ENCODE data around the gene ADAMTS3. TPM values are rescaled to one million over a fixed set of nuclear protein-coding genes. Genes with fewer than 3 reads are reported as not detected.

The ADAMTS3 gene
- total and polyA plus RNA-seq, 12 donors, result 1.0 to 13.1 (median 2.2) TPM

- 86 to 88% (median 87%) methylated on average over 3 of the region's 3 CpGs for WGBS, 4 donors
- TF ChIP-seq CTCF (IDR thresholded peaks at IDR 0.05), result no peak
- no peak for TF ChIP-seq POLR2A (IDR thresholded peaks at IDR 0.05)
- H3K36me3 ChIP-seq (replicated peaks in 1 of 2), result no peaks in the 10 kb centered on the region
Observed at GRCh38 chr4:72602396-72603376, 33.7 kb upstream of the ADAMTS3 start.

GRCh38 chr4:72591547-72592454, 22.8 kb upstream of the ADAMTS3 start:
- no peaks in the 10 kb centered on the region for H3K27me3 ChIP-seq
- H3K4me1 ChIP-seq (replicated peaks in 1 of 2), result no peaks in the 10 kb centered on the region
- no peak overlapping the region for H3K4me3 ChIP-seq
- no peak for DNase-seq
- no peak overlapping the region for H3K27ac ChIP-seq
- no peaks in the 10 kb centered on the region for H3K36me3 ChIP-seq (replicated peaks in 1 of 2)
- TF ChIP-seq POLR2A (IDR thresholded peaks at IDR 0.05), result no peak
- no peak for TF ChIP-seq CTCF (IDR thresholded peaks at IDR 0.05)
- intact Hi-C loops (cut with DNase I), result no loop called here
- no peaks in the 10 kb centered on the region for H3K9me3 ChIP-seq (replicated peaks in 1 of 3)
- 65 to 69% (median 66%) methylated on average over 11 of the region's 11 CpGs for WGBS, 4 donors

More at GRCh38 chr4:72602396-72603376, 33.7 kb upstream of the ADAMTS3 start:
- no peaks in the 10 kb centered on the region for H3K27me3 ChIP-seq
- H3K27ac ChIP-seq, result no peak overlapping the region
- H3K4me3 ChIP-seq, result no peak overlapping the region
- H3K4me1 ChIP-seq (replicated peaks in 1 of 2), result no peaks in the 10 kb centered on the region
- intact Hi-C loops (cut with DNase I), result no loop called here
- no peak for DNase-seq
- no peaks in the 10 kb centered on the region for H3K9me3 ChIP-seq (replicated peaks in 1 of 3)

- Histone ChIP-seq H3K27ac (no peak overlapping the region), H3K4me3 (no peak overlapping the region), H3K4me1 (replicated peaks in 1 of 2) (no peaks in the 10 kb centered on the region), H3K36me3 (replicated peaks in 1 of 2) (no peaks in the 10 kb centered on the region), H3K27me3 (no peaks in the 10 kb centered on the region), H3K9me3 (replicated peaks in 1 of 3) (no peaks in the 10 kb centered on the region)
- intact Hi-C loops (cut with DNase I), result no loop called here
- DNase-seq, result no peak
- TF ChIP-seq POLR2A (IDR thresholded peaks at IDR 0.05), result no peak
- no peak for TF ChIP-seq CTCF (IDR thresholded peaks at IDR 0.05)
- 70 to 77% (median 73%) methylated on average over 2 of the region's 2 CpGs for WGBS, 4 donors
Observed at GRCh38 chr4:72587334-72587733, 18.3 kb upstream of the ADAMTS3 start.

GRCh38 chr4:72582853-72583252, 13.8 kb upstream of the ADAMTS3 start:
- Histone ChIP-seq H3K4me3 (no peak overlapping the region), H3K27me3 (no peaks in the 10 kb centered on the region), H3K36me3 (replicated peaks in 1 of 2) (no peaks in the 10 kb centered on the region), H3K9me3 (replicated peaks in 1 of 3) (no peaks in the 10 kb centered on the region), H3K27ac (no peak overlapping the region), H3K4me1 (replicated peaks in 1 of 2) (no peaks in the 10 kb centered on the region)
- WGBS, 4 donors, result 0 to 1% (median 0%) methylated on average over 1 to 2 of the region's 2 CpGs
- TF ChIP-seq POLR2A (IDR thresholded peaks at IDR 0.05), result no peak
- no peak for TF ChIP-seq CTCF (IDR thresholded peaks at IDR 0.05)
- DNase-seq, result no peak
- intact Hi-C loops (cut with DNase I), result no loop called here
